Parathyroid adenoma (tissue), 2 donors: ENCODE data around the gene FBXL13.

Experiments used
- H2AFZ ChIP-seq: fragments of 300-600 bp; sonication (generic); one replicate; pipeline ENCODE4 v1.7.0; 2017; ENCODE audit warnings: antibody characterized with exemption, mild to moderate bottlenecking
- H3K27ac ChIP-seq: fragments of 300-600 bp; sonication (generic); one replicate; pipeline ENCODE4 v1.7.0; 2017
- H3K27me3 ChIP-seq: fragments of 300-600 bp; sonication (generic); one replicate; pipeline ENCODE4 v1.7.0; 2017; ENCODE audit warnings: low read length; ENCODE audit not compliant: control insufficient read depth, insufficient read depth
- H3K36me3 ChIP-seq: fragments of 300-600 bp; sonication (generic); one replicate; pipeline ENCODE4 v1.7.0; 2017; ENCODE audit warnings: low read length; ENCODE audit not compliant: control insufficient read depth, insufficient read depth
- H3K4me1 ChIP-seq: fragments of 300-600 bp; sonication (generic); one replicate; pipeline ENCODE4 v1.7.0; 2017; ENCODE audit warnings: control low read depth
- H3K4me2 ChIP-seq: fragments of 300-600 bp; sonication (generic); one replicate; pipeline ENCODE4 v1.7.0; 2017; ENCODE audit warnings: low read length
- H3K4me3 ChIP-seq: fragments of 300-600 bp; sonication (generic); one replicate; pipeline ENCODE4 v1.7.0; 2017; ENCODE audit warnings: low read depth, low read length
- H3K79me2 ChIP-seq: fragments of 300-600 bp; sonication (generic); one replicate; pipeline ENCODE4 v1.7.0; 2017; ENCODE audit warnings: control low read depth
- H3K9ac ChIP-seq: fragments of 300-600 bp; sonication (generic); one replicate; pipeline ENCODE4 v1.7.0; 2017; ENCODE audit warnings: mild to moderate bottlenecking
- H3K9me3 ChIP-seq: fragments of 300-600 bp; sonication (generic); one replicate; pipeline ENCODE4 v1.7.0; 2017; ENCODE audit warnings: low read length; ENCODE audit not compliant: control insufficient read depth
- CTCF ChIP-seq: fragments of 300-600 bp; sonication (generic); IDR thresholded peaks from one replicate; pipeline ENCODE4 v1.7.0; 2017; ENCODE audit warnings: antibody characterized with exemption, mild to moderate bottlenecking
- donor health status: primary hyperparathyroidism.

Gene FBXL13

GRCh38 chr7:102859084-102859798 lies 215.4 kb downstream of the FBXL13 start:
- H3K27ac ChIP-seq, result no peak overlapping the region
- no peaks in the 10 kb centered on the region for H3K9me3 ChIP-seq
- no peak overlapping the region for H3K9ac ChIP-seq
- no peaks in the 10 kb centered on the region for H3K27me3 ChIP-seq
- H2AFZ ChIP-seq, result no peak overlapping the region
- H3K4me3 ChIP-seq, result no peak overlapping the region
- H3K79me2 ChIP-seq, result no peaks in the 10 kb centered on the region
- no peaks in the 10 kb centered on the region for H3K36me3 ChIP-seq
- no peak overlapping the region for H3K4me2 ChIP-seq
- no peaks in the 10 kb centered on the region for H3K4me1 ChIP-seq
- TF ChIP-seq CTCF, result no peak

GRCh38 chr7:102856036-102856435 lies 218.6 kb downstream of the FBXL13 start:
- no peak overlapping the region for H2AFZ ChIP-seq
- H3K9ac ChIP-seq, result no peak overlapping the region
- no peaks in the 10 kb centered on the region for H3K36me3 ChIP-seq
- H3K4me3 ChIP-seq, result no peak overlapping the region
- H3K27ac ChIP-seq, result no peak overlapping the region
- H3K4me1 ChIP-seq, result no peaks in the 10 kb centered on the region
- no peaks in the 10 kb centered on the region for H3K27me3 ChIP-seq
- H3K79me2 ChIP-seq, result no peaks in the 10 kb centered on the region
- no peak for TF ChIP-seq CTCF
- no peaks in the 10 kb centered on the region for H3K9me3 ChIP-seq
- no peak overlapping the region for H3K4me2 ChIP-seq

- no peaks in the 10 kb centered on the region for H3K79me2 ChIP-seq
- no peak overlapping the region for H3K4me2 ChIP-seq
- no peak overlapping the region for H3K9ac ChIP-seq
- H3K4me3 ChIP-seq, result no peak overlapping the region
- H3K36me3 ChIP-seq, result no peaks in the 10 kb centered on the region
- no peak for TF ChIP-seq CTCF
- no peaks in the 10 kb centered on the region for H3K4me1 ChIP-seq
- no peaks in the 10 kb centered on the region for H3K27me3 ChIP-seq
- no peak overlapping the region for H2AFZ ChIP-seq
- H3K27ac ChIP-seq, result no peak overlapping the region
- H3K9me3 ChIP-seq, result no peaks in the 10 kb centered on the region
Observed at GRCh38 chr7:102849538-102849937, 225.1 kb downstream of the FBXL13 start.

GRCh38 chr7:102849079-102849478 lies 225.5 kb downstream of the FBXL13 start:
- no peak for TF ChIP-seq CTCF
- H3K27ac ChIP-seq, result no peak overlapping the region

GRCh38 chr7:102845346-102845745 lies 229.2 kb downstream of the FBXL13 start:
- Histone ChIP-seq H3K27me3 (no peaks in the 10 kb centered on the region), H3K4me1 (no peaks in the 10 kb centered on the region), H3K79me2 (no peaks in the 10 kb centered on the region), H3K9ac (no peak overlapping the region), H3K9me3 (no peaks in the 10 kb centered on the region), H3K4me3 (no peak overlapping the region), H2AFZ (no peak overlapping the region), H3K36me3 (no peaks in the 10 kb centered on the region), H3K27ac (no peak overlapping the region), H3K4me2 (no peak overlapping the region)
- no peak for TF ChIP-seq CTCF

More at GRCh38 chr7:102849079-102849478, 225.5 kb downstream of the FBXL13 start:
- no peaks in the 10 kb centered on the region for H3K36me3 ChIP-seq
- H3K4me2 ChIP-seq, result no peak overlapping the region
- no peak overlapping the region for H2AFZ ChIP-seq
- H3K4me1 ChIP-seq, result no peaks in the 10 kb centered on the region
- no peaks in the 10 kb centered on the region for H3K9me3 ChIP-seq
- no peaks in the 10 kb centered on the region for H3K79me2 ChIP-seq
- H3K27me3 ChIP-seq, result no peaks in the 10 kb centered on the region
- H3K4me3 ChIP-seq, result no peak overlapping the region
- no peak overlapping the region for H3K9ac ChIP-seq
